ENCODE results near the gene ANK2. TPM values are rescaled to one million over a fixed set of nuclear protein-coding genes. Genes with fewer than 3 reads are reported as not detected.

Gene ANK2
- total RNA-seq, 1 donor from 2014 or later = 284 TPM

DNA sequence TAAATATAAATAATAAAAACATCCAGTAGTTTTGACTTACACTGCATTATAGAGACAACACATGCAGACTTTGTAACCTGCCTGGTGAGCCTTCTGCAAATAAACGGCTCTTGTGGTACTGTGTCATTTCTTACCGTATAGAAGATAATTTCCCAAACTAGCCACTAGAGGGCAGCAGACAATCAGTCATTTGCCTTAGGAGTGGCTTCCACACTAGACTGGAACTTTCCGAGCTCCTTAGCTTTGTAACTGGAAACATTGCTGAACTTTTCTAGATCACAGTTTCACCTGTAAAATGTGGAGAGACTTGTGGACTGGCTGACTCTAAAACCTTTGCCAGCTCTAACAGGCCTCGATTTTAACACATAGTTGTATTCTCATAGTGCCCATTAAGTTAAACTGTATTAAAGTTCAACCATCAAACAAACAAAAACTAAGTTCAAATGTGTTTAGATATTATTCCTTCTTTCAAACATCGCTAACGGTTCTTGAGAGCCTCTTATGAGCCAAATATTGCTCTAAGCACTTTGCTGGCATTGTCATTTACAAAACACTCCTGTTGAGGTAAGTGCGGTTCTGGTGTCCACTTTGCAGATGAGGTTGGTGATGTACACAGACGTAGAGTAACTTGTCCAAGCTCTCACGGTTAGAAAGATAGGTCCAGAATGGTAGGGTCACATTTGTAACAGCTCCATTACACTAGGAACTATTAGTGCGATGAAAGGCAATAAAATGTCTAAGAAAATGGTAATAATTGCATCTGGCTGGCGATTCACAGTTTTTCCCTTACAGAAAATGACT, 345.5 kb downstream of the ANK2 start:
- DNase-seq (ENCODE audit: missing footprints) = no peak
- intact Hi-C loops (cut with DNase I) = loop anchor here (1.0 to 10.0 kb wide), 6 partner anchors 120 to 990 kb away; partner anchors contain the start of gene CAMK2D
- peak; percentile 95 for ATAC-seq

DNA sequence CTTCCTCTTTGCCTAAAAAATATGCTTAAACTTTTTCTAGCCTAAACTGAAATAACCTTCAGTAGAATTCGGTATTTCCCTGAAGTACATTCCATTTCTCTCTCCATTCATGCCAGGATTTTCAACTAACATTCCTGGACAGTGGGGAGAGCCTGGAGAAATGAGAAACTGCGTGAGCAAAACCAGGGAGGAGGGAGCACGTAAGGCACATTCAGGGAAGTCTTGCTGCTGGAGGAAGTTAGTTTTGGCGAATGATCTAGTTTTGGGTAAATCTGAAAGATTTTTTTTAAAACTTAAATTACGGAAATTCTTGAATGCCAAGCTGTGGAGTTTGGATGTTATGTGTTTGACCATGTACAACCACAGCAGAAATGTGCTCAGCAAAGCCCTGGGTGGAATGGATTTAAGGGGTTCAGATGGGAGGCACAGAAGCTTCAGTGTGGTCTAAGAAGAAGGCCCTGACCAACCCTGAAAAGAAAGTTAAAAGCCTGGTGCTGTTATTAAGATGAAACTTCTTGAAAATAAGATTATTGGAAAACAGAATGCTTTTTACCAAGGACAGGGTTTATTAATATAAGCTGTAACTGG, 347.8 kb downstream of the ANK2 start:
- ATAC-seq = peak; percentile 73
- intact Hi-C loops (cut with DNase I) = loop anchor here (5.0 to 10.0 kb wide), 3 partner anchors 118 to 988 kb away; partner anchors contain the start of gene CAMK2D
- DNase-seq (ENCODE audit: missing footprints) = no peak

DNA sequence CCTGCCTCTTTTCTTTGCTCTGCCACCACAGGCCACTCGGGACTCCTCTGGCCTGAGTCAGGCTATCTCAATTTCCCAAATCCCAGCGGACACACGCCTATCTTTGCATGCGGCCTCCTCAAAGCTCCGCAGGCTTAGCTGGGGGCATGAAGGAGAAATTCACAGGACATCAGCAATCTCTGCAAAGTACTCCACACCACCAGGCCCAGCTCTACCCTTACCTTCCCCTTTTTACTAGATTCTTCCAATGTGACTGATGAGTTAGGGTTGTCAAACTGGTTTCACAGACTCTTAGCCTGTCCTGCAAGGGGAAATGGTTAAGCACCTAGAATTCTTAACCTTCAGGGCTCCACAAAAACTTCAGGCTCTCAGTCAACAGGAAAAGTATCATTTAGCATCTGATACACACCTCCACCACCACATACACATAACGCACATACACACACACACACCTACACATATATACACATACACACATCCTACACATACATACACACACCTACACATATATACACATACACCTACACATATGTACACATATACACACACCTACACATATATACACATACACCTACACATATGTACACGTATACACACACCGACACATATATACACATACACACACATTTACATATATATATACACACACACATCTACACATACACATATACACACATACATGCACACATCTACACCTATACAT, 349.1 kb downstream of the ANK2 start:
- DNase-seq (ENCODE audit: missing footprints) (no peak), ATAC-seq (no peak)
- intact Hi-C loops (cut with DNase I) = loop anchor here (5.0 to 10.0 kb wide), 3 partner anchors 116 to 986 kb away; partner anchors contain the start of gene CAMK2D

DNA sequence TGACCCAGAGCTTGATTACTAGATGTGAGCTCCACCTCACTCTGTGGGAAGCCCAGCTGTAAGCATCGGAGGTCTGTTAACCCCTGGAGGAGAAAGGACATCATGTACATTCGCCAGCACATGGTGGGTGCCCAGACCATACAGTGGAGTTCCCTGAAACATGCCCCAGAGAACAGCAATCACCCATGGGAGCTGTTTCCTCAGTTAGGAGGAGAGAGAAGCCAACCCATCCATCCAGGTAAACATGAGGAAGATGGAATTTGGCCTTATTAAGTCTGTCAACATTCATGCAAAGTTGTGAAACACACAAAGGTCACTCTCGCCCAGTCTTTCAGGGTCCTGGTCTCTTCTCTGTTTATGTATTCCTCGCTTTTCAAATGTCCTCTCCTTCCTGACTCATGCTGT, 354.7 kb downstream of the ANK2 start:
- intact Hi-C loops (cut with DNase I) = no loop called here
- no peak for DNase-seq (ENCODE audit: missing footprints)
- no peak for ATAC-seq

DNA sequence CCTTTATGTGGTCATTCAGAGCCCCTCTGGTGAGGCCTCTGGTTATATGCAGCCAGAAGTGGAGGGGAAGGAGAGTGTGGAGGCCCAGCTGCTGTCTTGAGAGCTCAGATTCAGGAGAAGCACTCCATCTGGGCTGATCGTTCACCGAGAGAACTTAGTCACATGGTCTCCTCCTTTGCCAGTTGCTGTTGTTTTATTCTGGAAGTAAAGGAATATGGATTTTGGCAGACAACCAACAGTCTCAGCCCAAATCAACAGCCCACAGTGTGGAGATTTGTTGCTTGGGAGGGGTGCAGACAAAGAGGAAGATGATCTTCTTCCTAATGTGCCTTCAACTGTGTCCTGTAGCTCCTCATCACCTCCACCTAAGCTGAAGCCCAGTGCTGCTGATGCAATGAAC, 355.4 kb downstream of the ANK2 start:
- ATAC-seq (peak; percentile 49), DNase-seq (ENCODE audit: missing footprints) (no peak)
- intact Hi-C loops (cut with DNase I) = no loop called here

DNA sequence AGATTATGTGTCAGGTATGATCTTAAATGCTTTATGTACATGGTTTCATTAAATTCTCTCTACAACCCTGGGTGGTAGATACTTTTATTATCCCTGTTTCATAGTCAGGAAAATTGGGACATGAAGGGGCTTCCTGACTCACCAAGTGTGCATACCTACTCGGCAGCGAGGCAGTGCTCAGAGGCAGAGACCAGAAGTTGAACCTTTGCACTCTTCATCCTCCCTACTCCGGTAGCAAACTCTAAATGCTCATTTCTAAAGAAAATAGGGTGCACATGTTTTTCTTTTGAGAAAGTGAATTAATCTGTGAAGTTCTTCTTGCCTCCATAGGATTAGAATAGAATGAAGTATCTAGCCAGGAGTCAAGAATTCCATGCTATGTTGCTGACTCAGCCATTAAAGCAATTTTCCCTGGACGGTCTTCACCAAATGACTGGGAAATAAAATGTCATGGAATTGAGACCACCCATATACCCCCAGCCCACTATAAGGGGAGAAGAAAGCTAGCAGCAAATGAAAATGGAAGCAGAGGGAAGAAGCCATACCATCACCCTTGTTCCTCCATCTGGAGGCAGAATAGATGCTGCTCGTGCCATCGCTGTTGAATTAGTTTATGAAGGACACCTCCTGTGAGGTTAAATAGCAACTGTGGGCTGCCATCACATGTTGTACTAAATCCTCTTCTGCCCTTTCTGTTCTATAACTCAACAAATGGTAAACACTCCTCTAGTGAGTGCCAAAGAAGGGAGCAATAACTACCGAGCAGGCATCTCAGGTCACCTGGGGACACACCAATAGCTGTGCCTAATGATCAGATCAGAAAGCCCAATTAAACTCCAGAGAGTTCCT, 356.6 kb downstream of the ANK2 start:
- intact Hi-C loops (cut with DNase I) = no loop called here
- no peak for ATAC-seq
- no peak for DNase-seq (ENCODE audit: missing footprints)

DNA sequence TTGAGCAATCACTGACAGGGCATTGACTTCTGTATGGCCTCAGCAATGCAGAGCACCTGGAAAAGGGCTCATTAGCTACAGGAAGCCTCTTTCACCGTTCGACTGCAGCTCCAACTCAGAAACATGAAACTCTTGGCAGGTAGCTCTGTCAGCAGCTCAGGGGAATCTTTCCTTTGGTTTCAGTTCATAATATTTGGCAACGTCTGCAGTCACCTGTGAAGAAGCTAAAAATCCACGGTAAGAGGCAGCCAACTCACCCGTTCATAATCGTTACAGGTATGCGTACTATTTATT, 357.2 kb downstream of the ANK2 start:
- no peak for ATAC-seq
- intact Hi-C loops (cut with DNase I) = no loop called here
- no peak for DNase-seq (ENCODE audit: missing footprints)

DNA sequence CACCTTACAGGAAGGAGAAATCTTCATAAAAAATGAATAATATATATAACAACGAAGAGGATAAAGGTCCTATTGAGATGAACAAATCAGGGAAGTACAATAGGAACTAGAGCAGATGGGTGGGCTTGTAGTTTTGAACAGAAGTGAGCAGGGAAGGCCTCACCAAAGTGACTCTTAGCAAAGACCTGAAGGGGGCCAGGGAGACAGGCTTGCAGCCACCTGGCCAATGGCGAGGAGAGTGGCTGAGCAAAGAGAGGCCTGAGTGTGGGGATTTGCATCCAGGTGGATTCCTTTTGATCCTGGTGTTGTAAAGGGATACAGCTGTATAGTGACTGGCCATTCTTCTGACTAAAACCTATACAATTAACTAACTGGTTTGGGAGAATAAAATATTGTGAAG, 358.0 kb downstream of the ANK2 start:
- DNase-seq (ENCODE audit: missing footprints) = no peak
- intact Hi-C loops (cut with DNase I) = no loop called here
- no peak for ATAC-seq

DNA sequence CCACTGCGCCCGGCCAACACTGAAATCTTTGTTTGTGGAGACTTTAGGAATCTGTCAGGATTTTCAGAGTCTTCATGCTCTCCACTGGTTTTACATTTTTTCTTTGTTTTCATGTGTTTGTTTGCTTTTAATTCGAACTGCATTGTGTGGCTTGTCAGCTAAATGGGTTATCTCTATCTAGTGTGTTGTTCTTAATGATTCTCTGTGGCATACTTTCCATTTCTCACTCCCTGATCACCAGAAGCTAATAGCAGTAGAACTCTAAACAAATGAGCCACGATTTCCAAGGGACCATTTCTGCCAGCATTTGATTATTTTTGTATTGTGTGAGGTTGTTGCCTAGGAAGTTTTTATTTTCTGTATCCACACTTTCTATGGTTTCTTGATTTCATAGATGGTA, 359.7 kb downstream of the ANK2 start:
- ATAC-seq (no peak), DNase-seq (ENCODE audit: missing footprints) (no peak)
- intact Hi-C loops (cut with DNase I) = no loop called here

DNA sequence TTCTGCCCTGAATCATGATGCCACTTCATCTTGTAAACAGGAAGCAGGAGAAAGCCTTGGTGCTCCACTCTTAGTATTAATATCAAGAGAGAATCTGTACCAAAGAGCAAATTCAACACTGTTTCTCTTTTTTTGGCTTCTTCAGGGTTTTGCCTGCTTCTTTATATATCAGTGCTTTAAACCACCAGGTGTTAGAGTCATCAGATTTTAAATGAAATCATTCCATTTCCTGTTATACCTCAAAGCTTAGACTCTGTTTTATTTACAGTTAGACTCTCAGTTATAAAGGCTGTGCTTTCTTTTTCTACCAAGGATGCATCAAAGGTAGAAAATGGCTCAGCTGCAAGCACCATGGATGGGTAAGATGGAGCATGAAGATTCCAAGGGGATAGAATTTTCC, 361.2 kb downstream of the ANK2 start:
- intact Hi-C loops (cut with DNase I) = no loop called here
- DNase-seq (ENCODE audit: missing footprints) (no peak), ATAC-seq (no peak)

DNA sequence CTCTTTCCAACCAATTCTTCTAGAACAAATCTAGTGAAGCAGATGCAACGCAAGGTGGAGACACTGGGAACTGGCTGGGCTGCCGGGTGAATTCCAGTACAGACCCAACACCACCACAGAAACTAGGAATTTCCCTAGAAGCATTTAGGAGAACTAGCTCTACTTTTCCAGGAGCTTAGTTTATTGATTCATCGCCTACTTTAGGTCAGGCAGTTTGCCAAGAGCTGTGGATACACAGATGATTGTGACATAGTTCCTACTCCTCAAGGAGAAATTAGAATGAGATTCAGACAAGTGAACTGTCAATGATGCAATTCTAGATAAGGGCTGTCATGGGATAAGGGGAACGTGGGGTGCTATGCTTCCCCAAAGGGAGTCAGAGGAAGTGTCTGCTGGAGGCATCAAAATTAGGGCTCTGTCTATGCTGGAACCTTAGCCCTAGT, 362.1 kb downstream of the ANK2 start:
- intact Hi-C loops (cut with DNase I) = no loop called here
- peak; percentile 20 for ATAC-seq
- DNase-seq (ENCODE audit: missing footprints) = no peak

DNA sequence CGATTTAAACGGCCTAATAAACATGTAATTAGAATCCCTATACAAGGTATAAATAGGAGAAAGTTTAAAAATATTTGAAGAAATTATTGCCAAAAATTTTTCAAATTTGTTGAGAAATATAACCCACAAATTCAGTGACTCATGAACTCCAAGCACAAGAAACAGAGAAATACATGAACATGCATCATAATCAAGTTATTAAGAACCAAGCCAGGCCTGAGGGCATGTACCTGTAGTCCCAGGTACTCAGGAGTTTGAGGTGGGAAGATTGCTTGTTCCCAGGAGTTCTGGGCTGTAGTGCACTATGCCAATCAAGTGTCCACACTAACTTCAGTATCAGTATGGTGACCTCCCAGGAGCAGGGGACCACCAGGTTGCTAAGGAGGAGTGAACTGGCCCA, 370.2 kb downstream of the ANK2 start:
- DNase-seq (ENCODE audit: missing footprints) (no peak), ATAC-seq (no peak)
- intact Hi-C loops (cut with DNase I) = no loop called here

DNA sequence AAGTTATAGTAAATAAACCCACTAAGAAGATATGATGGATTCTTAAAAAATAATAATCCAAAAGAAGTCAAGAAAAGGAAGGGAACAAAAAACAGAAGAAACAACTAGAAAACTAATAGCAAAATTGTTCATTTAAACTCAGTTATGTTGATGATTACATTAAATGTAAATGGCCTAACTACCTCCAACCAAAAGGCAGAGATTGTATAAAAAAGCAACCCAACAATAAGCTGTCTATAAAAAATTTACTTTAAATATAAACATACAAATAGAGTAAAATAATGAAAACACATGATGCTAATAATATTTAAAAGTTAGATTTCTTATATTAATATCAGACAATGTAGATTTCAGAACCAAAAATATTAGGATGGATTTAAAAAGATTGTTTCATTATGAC, 371.5 kb downstream of the ANK2 start:
- intact Hi-C loops (cut with DNase I) = no loop called here
- ATAC-seq = no peak
- no peak for DNase-seq (ENCODE audit: missing footprints)

DNA sequence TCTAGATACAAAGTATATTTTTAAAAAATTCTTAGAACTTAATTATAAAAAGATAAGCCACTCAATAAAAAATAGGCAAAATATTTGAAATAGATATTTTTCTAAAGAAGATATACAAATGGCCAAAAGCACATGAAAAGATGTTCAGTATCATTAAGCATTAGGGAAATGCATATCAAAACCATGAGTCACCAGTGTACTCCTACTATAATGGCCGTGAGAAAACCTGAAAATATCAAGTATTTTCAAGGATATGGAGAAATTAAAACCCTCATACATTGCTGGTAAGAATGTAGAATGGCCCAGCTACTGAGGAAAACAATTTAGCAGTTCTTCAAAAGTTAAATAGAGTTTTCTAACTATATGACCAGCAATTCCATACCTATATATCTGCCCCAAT, 374.2 kb downstream of the ANK2 start:
- DNase-seq (ENCODE audit: missing footprints) = no peak
- no peak for ATAC-seq
- intact Hi-C loops (cut with DNase I) = no loop called here

DNA sequence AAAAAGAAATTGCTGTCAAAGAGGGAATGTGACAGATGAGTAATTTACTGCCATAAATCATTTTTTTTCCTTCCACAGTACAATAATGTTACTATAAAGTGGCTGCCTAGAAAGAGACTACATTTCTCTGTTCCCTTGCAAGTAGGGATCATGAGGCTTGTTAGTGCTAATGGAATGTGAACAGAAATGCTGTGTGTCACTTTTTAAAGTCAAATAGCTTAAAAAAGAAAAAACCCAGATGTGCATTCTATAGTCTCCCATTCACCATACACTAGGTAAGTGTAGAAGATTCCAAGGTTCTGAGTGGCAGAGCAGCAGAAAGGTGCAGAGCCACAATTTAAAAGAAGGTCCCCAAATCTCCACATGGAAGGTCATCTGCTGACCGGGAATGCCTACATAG, 383.7 kb downstream of the ANK2 start:
- no peak for ATAC-seq
- intact Hi-C loops (cut with DNase I) = no loop called here
- no peak for DNase-seq (ENCODE audit: missing footprints)

Data from Right ventricle myocardium inferior (tissue), 1 donor.